ENCODE data around the gene CBX1.
A peak's percentile ranks its signal among the peaks of the same experiment; 100 is the strongest.

Gene CBX1

DNA sequence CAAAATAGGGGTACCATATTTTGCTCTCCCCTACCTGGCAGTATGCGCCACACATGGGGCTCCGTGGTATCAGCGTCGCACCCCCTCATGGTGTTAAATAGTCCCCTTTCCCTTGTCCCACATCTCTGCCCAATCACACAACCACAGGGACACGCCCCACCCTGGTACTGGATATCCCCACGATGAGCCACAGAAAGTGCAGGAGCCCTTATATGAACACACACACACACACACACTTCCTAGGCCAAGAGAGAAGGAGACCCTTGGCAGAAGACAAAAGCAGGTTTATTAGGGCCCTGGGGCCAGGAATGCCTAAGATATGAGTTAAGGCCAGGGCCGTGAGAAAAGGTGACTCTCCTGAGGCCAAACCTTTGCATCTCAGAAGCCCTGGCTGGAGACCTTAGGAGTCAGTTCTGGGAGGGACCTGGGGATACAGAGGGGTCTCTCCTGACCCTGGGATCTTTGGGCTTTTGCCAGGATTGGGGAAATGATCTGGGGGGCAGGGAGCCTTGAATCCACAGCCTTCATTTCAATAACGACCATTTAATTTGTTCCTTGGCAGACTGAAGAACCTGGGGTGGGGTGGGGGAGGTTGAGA lies 75.3 kb downstream of the CBX1 start:
- DNase-seq (ENCODE audit: low spot score), result no peak

DNA sequence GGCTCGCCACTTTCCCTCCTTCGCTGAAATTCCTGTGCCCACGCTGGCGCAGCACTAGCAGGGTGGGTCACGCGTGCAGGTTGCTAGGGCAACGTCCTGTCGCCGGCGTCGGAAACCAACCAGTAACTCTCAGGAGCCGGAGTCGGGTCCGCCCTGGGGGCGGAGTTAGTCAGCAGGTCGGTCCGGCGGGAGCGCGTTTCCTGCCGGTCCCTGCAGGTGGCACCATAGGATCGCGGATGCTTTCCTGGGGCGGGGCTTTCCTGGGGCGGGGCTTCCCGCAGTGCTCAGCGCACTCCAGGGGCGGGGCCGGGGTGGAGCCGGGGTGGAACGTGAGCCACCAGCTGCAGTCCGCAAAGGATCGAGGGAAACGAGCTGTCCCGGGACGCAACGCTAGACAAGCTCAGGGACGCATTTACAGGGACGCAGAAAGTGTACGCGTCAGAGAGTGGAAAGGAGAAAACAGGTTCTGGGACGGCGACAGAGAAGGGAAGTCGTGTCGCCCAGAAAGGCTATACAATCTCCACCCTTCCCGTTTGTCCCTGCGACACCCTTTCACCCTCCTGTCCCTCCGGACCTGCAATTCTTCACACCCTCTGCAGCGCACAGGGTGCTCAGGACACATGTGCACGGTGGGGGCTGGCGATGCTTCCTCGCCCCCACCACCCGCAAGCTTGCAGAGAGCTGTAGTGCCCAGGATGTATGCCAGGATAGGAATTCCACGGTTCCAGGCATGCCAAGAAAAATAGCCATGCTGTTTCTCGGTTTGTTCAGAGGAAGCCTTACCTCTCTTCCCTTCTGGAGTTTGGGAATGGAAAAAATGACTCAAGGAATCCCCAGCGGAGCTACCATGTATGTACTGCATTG lies 76.0 kb downstream of the CBX1 start:
- peak; percentile 97 for DNase-seq (ENCODE audit: low spot score)

DNA sequence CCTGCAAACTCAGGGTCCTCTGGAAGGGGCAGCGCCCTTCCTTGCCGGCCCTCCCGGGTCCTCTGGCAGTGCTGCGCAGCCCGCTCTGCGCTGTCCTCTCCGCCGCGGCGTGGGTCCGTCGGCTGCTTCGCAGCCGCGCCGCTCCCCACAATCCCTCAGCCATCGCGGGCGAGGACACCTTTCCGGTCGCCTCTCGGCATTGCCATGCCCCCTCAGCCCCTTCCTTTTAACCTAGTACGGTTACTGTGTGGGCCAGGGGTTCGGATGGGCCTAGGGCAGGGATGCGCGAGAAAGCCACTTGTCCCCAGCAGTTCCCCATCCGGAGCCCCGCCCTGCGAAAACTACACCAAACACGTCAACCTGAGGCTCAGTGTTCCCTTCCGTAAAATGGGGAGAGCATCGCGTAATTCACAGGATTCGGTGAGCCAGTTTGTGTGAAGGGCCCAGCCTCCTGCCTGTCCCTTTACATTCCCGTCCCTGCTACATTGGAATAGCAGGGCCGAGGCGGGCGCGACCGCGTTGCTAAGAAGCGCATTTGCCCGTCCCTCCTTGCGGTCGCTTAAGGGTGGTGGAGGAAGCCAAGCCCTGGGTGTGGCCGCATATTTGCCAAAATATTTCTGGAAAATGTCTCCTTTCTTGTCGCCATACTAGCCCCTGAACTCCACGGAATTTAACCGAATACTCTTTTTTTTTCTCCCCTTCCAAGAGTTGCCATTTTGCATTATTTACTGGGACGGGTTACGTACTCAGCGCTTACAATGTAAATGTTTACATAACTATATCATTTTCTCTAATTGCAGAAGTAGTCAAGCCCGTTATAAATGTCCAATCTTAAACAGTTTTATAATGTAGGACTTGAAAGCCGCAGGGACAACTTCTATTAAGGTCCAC lies 76.9 kb downstream of the CBX1 start:
- DNase-seq (ENCODE audit: low spot score), result no peak

DNA sequence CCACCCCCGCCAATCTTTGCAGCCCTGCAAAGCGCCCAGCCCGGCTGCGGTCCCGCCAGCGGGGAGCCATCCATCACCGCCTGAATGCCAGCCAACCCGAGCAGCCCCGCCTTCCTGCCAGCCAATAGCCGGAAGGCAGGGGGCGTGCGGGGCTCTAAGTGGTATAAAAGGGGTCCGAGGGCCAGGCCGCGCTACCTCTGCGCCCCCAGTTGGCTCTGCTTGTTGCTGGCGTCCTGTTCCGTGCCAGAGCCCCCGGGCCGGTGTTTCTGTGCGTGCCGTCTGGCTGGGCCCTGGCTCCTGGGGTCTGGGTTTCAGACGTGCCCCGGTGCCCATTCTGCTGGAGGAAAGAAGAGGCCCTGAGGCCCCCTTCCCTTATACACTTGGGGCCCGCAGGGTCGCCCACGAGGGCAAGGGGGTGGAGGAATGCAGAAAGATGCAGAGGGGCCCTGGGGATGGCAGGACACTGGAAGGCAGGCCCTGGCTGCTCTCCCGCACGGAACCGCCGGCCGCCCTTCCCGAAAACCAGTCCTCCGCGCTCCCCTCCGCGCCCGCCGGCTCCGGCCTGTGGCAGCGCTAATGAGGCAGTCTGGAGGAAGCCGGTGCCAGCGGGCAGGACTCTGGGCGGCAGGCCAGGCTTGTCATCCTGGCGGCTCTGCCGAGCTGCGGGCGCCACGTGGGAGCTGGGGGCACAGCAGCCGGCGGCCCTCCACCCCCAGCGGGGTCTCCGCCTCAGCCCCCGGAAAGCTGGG lies 77.7 kb downstream of the CBX1 start:
- DNase-seq (ENCODE audit: low spot score), result no peak

DNA sequence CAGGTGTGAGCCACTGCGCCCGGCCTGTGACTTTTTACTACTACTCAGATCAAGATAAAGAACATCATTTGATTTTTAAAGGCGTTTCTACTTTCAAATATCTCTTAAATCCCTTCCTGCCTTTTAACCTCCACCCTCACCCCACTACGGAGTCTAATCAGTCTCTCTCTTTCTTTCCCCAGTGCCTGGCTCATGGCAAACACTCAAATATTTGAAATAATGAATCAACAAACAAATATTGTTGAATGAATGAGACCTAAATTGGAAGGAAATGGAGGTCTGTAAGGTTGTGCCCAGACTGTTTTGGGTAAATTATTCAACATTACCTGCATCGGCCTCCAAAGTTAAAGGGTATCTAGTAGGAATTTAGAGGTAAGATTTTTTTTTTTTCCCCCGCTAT lies 78.4 kb downstream of the CBX1 start:
- no peak for DNase-seq (ENCODE audit: low spot score)

DNA sequence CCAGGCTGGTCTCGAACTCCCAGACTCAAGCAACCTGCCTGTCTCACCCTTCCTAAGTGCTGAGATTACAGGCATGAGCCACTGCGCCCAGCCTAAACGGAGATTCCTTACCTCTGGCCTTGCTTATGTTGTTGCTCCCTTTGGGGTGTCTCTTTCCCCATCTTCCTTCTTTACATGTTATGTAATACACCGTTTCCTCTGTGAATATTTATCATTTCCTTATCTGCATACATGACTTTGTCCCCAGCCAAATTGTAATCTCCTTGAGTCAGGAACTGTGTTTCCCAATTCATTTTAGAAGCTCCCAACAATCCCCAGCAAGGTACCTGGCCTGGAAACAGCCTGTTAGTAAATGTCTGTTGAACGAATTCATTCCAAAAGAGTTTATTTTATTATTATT lies 79.3 kb downstream of the CBX1 start:
- DNase-seq (ENCODE audit: low spot score), result no peak

All from COLO829 (cell line).